Heart left ventricle (tissue), 16 donors: ENCODE data around the gene LIPC. TPM values are rescaled to one million over a fixed set of nuclear protein-coding genes. Genes with fewer than 3 reads are reported as not detected.
A peak's percentile ranks its signal among the peaks of the same experiment; 100 is the strongest.

Experiments used
- ATAC-seq, 4 donors: fragments of 200-7000 bp; cut with Tn5 transposase; one replicate each; pipeline ENCODE4 v1.9.1; 2020 to 2022; ENCODE audit warnings: moderate library complexity in 4 of 4, mild to moderate bottlenecking in 3 of 4, moderate number of reproducible peaks in 1 of 4
- DNase-seq, 5 donors: peaks; one replicate each; pipeline ENCODE4 v3.0.0-alpha.2; 2020
- H3K27ac ChIP-seq, 12 donors: fragments of 200-600 bp; sonication (generic) in 4 of 12; one replicate each; pipeline versions ENCODE4 v1.5.0 to v1.8.0; 2016 to 2022; ENCODE audit warnings: mild to moderate bottlenecking in 2 of 12
- H3K27me3 ChIP-seq, 9 donors: fragments of 200-600 bp; sonication (generic) in 2 of 9; one replicate each; pipeline versions ENCODE4 v1.5.1 to v1.8.0; 2016 to 2022; ENCODE audit warnings: mild to moderate bottlenecking in 3 of 9
- H3K36me3 ChIP-seq, 9 donors: fragments of 200-600 bp; sonication (generic) in 2 of 9; one replicate each; pipeline versions ENCODE4 v1.5.0 to v1.8.0; 2018 to 2022; ENCODE audit warnings: mild to moderate bottlenecking in 2 of 9
- H3K4me1 ChIP-seq, 12 donors: fragments of 200-600 bp; sonication (generic) in 4 of 12; one replicate each; pipeline versions ENCODE4 v1.5.0 to v1.8.0; 2016 to 2022; ENCODE audit warnings: mild to moderate bottlenecking in 3 of 12
- H3K4me3 ChIP-seq, 12 donors: fragments of 200-600 bp; sonication (generic) in 4 of 12; one replicate each; pipeline versions ENCODE4 v1.5.0 to v1.8.0; 2017 to 2022; ENCODE audit warnings: mild to moderate bottlenecking in 9 of 12, moderate library complexity in 4 of 12
- H3K9me3 ChIP-seq, 12 donors: fragments of 200-600 bp; sonication (generic) in 4 of 12; one replicate each; pipeline versions ENCODE4 v1.5.0 to v1.8.0; 2016 to 2022; ENCODE audit warnings: mild to moderate bottlenecking in 1 of 12
- POLR2A ChIP-seq, 2 donors: fragments of 450-650 bp; IDR thresholded peaks; one replicate each; pipeline ENCODE4 v1.6.1; 2017; ENCODE audit warnings: antibody characterized with exemption in 2 of 2, mild to moderate bottlenecking in 2 of 2, moderate library complexity in 2 of 2
- WGBS, 4 donors: extraction: QIAGEN DNeasy Blood & Tissue Kit in 2 of 4; methylation state at CpG; one replicate each; pipeline versions ENCODE4 v1.1.5 to v1.1.7; 2013 to 2018; 5-methylcytosine and 5-hydroxymethylcytosine counted together
- intact Hi-C, 10 donors: fragments of 100-400 bp; cut with DNase I; formaldehyde crosslinking; loops; one replicate each; pipeline versions ENCODE4 v1.11.1 to v1.14.2; 2022
- polyA plus RNA-seq, 2 donors: library from polyadenylated mRNA; stranded (reverse); fragments of 200-250 nt; gene quantifications; one replicate each; pipeline ENCODE4 v1.2.3, GENCODE V29; 2013
- total RNA-seq, 9 donors: library from RNA; depleted of rRNA in 2 of 9; stranded (reverse); fragments of >200 nt in 2 of 9; fragmentation: NEBNext Ultra II Directional in 3 of 9; extraction: Animal tissue kit (Norgen Biotek cat#: 25700) in 3 of 9; gene quantifications; one replicate each; pipeline versions ENCODE4 v1.1.0 to v1.2.4, GENCODE V29; 2016 to 2023
- TF ChIP-seq, protein P1 (sequence below), 12 donors: fragments of 200-600 bp; sonication (generic) in 4 of 12; IDR thresholded peaks; one replicate each; pipeline versions ENCODE4 v1.5.0 to v1.8.0; 2018 to 2022; ENCODE audit warnings: antibody characterized with exemption in 12 of 12, mild to moderate bottlenecking in 5 of 12
- donor health status: ischemic (EF 13 %, LVEDD 7.1; RV severe dilation, severe dysfunction).
- donor health status: healthy with polysubstance abuse.
- donor health status: DM: no; HTN: yes; CAD: no.
- donor health status: DM: no; HTN: no; CAD: no.
- donor health status: ischemic (EF 25% LVEDD 6.9; RV normal size, moderate dysfunction).
- donor health status: ischemic (EF 25% LVEDD 5.7; RV mildly dilated, moderate dysfunction).
- donor health status: healthy.
- donor health status: DM: yes; HTN: yes; CAD: no.
- donor health status: ischemic (EF 35%, LVEDD 5.7; RV mildly dilated, moderate dysfunction).
- donor health status: nonischemic (EF 11% LVEDD 7.7; RV severe dilation, severe dysfunction).
- donor health status: DM: yes; HTN: yes; CAD: no.
- donor health status: PGD.
- donor health status: ischemic (EF 29% LVEDD 5.4; RV normal size, mild dysfunction).
- donor health status: nonischemic (EF 23%, LVEDD 6.1; RV moderate dilation, normal function).

Gene LIPC
- total and polyA plus RNA-seq, 11 donors: 0.10 to 1.4 (median 0.55) TPM; not detected in 1

DNA sequence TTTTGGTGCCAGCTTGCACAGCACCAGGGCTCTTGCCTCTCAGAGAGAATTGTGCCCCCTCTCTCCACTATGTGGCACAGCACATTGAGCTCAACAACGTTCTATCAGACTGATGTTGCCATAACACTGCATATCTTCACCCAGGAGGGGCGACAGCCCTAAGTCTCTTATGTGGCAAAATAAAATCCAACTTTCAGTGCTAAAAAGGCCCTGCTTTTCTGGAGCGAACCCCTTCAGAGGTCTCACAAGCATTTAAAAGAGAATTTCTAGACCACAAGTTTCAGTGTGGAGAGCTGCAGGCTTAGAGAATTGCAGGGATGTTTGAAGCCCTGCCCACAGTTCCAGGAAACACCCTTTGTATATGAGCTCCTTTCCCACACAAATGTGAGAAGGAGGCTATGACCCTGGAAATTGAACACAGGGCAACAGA, 85.5 kb downstream of the LIPC start:
- Histone ChIP-seq H3K36me3 (no peaks in the 10 kb centered on the region), H3K4me1 (peaks cover 3 to 65% (median 14%) of the 10 kb centered on the region in 12 donors), H3K27me3 (no peaks in the 10 kb centered on the region), H3K27ac (peak overlapping the region in 2 of 12 donors; percentile 7 to 78), H3K9me3 (peaks cover 0 to 6% (median 0%) of the 10 kb centered on the region in 12 donors), H3K4me3 (no peak overlapping the region)
- ATAC-seq (peak in 2 of 4 donors; percentile 37 to 55), DNase-seq (no peak)
- WGBS, 4 donors: 75 to 85% (median 78%) methylated on average over 3 of the region's 3 CpGs
- intact Hi-C loops: loop anchor here in 1 of 10 donors (5.0 kb wide), 1 partner anchor 100 kb away; no protein-coding TSS in a partner anchor
- TF ChIP-seq, protein P1, sequence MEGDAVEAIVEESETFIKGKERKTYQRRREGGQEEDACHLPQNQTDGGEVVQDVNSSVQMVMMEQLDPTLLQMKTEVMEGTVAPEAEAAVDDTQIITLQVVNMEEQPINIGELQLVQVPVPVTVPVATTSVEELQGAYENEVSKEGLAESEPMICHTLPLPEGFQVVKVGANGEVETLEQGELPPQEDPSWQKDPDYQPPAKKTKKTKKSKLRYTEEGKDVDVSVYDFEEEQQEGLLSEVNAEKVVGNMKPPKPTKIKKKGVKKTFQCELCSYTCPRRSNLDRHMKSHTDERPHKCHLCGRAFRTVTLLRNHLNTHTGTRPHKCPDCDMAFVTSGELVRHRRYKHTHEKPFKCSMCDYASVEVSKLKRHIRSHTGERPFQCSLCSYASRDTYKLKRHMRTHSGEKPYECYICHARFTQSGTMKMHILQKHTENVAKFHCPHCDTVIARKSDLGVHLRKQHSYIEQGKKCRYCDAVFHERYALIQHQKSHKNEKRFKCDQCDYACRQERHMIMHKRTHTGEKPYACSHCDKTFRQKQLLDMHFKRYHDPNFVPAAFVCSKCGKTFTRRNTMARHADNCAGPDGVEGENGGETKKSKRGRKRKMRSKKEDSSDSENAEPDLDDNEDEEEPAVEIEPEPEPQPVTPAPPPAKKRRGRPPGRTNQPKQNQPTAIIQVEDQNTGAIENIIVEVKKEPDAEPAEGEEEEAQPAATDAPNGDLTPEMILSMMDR (IDR thresholded peaks at IDR 0.05): peak in 5 of 12 donors; percentile 17 to 46 (median 22)
- no peak for TF ChIP-seq POLR2A (IDR thresholded peaks at IDR 0.05)

DNA sequence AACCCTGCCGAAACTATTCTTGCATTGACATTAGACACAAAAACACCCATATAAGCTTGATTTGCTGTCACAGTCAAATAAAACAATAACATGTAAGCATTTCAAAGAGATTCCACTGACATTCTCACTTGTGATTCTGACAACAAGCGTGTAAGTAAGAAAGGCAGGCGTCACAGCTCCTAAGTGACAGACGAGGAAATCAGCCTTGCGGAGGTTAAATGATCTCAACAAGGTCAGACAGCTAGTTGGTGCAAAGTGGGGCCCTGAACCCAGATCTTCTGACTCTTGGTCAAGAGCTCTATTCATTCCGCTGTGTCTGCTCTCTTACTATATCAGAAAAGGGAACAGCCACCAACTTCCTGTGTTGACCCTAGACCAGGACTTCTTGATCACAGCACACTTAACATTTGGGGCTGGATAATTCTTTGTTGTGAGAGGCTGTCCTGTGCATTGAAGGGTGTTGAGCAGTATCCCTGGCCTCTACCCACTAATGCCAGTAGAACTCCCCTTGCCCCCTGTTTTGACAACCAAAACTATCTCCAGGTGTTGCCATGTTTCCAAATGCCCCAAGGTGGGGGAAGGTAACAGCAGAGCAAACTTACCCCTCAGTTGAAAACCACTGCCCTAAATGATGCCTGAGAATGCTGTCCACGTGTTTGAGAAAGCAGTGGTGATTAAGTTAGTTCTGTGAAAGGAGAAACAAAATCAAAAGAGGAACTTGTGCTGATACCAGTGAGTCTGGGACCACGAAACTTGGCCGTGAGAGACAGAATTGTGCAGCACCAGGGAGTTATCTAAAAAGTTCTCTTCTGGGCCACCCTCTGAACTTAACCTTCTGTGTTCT, 86.1 kb downstream of the LIPC start:
- Histone ChIP-seq H3K27me3 (no peaks in the 10 kb centered on the region), H3K4me1 (peaks cover 3 to 71% (median 17%) of the 10 kb centered on the region in 12 donors), H3K4me3 (no peak overlapping the region), H3K9me3 (peaks cover 0 to 6% (median 0%) of the 10 kb centered on the region in 12 donors), H3K36me3 (no peaks in the 10 kb centered on the region), H3K27ac (peak overlapping the region in 2 of 12 donors; percentile 7 to 78)
- DNase-seq: no peak
- TF ChIP-seq, protein P1 (IDR thresholded peaks at IDR 0.05): no peak
- TF ChIP-seq POLR2A (IDR thresholded peaks at IDR 0.05): no peak
- peak in 1 of 4 donors; percentile 29 for ATAC-seq
- WGBS, 4 donors: 79 to 84% (median 82%) methylated on average over 9 of the region's 9 CpGs
- intact Hi-C loops: loop anchor here in 1 of 10 donors (5.0 kb wide), 1 partner anchor 99 kb away; no protein-coding TSS in a partner anchor

DNA sequence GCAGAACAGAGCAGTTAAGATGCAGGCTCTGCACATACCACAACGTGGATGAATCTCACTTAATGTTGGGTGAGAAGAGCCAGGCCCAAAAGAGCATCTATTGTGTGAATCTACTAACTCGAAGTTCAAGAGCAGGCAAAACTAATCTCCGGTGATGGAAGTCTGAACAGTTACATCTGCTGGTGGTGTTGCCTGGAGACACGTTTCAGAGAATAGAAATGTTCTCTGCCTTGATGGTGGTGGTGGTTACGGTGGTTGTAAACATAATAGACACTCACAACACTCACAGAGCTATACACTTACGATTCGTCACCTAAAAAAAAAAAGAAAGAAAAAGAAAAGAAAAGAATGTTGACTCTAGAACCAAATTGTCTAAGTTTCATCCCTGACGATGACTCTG, 86.8 kb downstream of the LIPC start:
- no peak for ATAC-seq
- DNase-seq: no peak
- no peak overlapping the region for H3K4me3 ChIP-seq
- intact Hi-C loops: loop anchor here in 1 of 10 donors (5.0 kb wide), 1 partner anchor 99 kb away; no protein-coding TSS in a partner anchor
- no peaks in the 10 kb centered on the region for H3K27me3 ChIP-seq
- TF ChIP-seq POLR2A (IDR thresholded peaks at IDR 0.05): no peak
- peak overlapping the region in 1 of 12 donors; percentile 78 for H3K27ac ChIP-seq
- H3K4me1 ChIP-seq: peaks cover 3 to 77% (median 22%) of the 10 kb centered on the region in 12 donors
- WGBS, 4 donors: 64 to 69% (median 65%) methylated on average over 8 of the region's 8 CpGs
- no peaks in the 10 kb centered on the region for H3K36me3 ChIP-seq
- H3K9me3 ChIP-seq: peaks cover 0 to 6% (median 0%) of the 10 kb centered on the region in 12 donors

DNA sequence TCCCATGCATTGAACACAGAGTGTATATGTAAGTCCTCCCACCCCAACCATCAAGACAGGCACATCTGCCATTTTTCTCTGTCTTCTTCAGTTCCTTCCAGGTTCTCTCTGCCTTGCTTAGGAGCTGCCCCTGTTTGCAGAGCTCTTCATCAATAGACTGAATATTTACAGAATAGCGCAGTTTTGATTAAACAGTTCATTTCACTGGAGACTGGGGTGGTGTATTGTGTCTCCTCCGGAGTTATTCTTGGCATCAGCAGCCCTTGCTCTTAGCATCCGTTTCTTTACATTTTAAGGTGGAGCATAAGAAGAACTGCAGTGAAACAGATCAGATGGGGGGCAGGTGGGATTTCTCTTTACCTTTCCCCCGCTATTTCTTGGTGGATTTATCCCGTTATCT, 87.7 kb downstream of the LIPC start:
- Histone ChIP-seq H3K9me3 (peaks cover 0 to 6% (median 0%) of the 10 kb centered on the region in 12 donors), H3K4me1 (peaks cover 3 to 86% (median 24%) of the 10 kb centered on the region in 12 donors), H3K36me3 (no peaks in the 10 kb centered on the region), H3K27me3 (no peaks in the 10 kb centered on the region), H3K27ac (peak overlapping the region in 1 of 12 donors; percentile 78), H3K4me3 (no peak overlapping the region)
- ATAC-seq: no peak
- 56 to 64% (median 60%) methylated on average over 5 of the region's 5 CpGs for WGBS, 4 donors
- TF ChIP-seq POLR2A (IDR thresholded peaks at IDR 0.05): no peak
- TF ChIP-seq, protein P1 (IDR thresholded peaks at IDR 0.05): no peak
- intact Hi-C loops: loop anchor here in 1 of 10 donors (5.0 kb wide), 1 partner anchor 98 kb away; no protein-coding TSS in a partner anchor
- DNase-seq: no peak
